VCaP (cell line): ENCODE data around the gene AIP.

Experiments
- H3K27ac ChIP-seq: fragments of 450-650 bp; 2 replicates; pipeline ENCODE4 v1.5.1; 2017
- CTCF ChIP-seq: fragments of 450-650 bp; conservative IDR thresholded peaks from 2 replicates; pipeline ENCODE4 v1.5.1; 2017; ENCODE audit warnings: mild to moderate bottlenecking, moderate library complexity

AIP gene

GRCh38 chr11:67441731-67442351, 41.0 kb upstream of the AIP start:
- TF ChIP-seq CTCF, result no peak
- peak overlapping the region; percentile 98 for H3K27ac ChIP-seq

GRCh38 chr11:67442504-67443404, 40.1 kb upstream of the AIP start:
- no peak for TF ChIP-seq CTCF
- H3K27ac ChIP-seq, result peak overlapping the region; percentile 98

- H3K27ac ChIP-seq, result no peak overlapping the region
- no peak for TF ChIP-seq CTCF
Observed at GRCh38 chr11:67445515-67445914, 37.3 kb upstream of the AIP start.

- no peak overlapping the region for H3K27ac ChIP-seq
- TF ChIP-seq CTCF, result no peak
Observed at GRCh38 chr11:67448220-67448609, 34.6 kb upstream of the AIP start.

GRCh38 chr11:67449116-67449844, 33.5 kb upstream of the AIP start:
- TF ChIP-seq CTCF, result no peak
- H3K27ac ChIP-seq, result no peak overlapping the region

- TF ChIP-seq CTCF, result no peak
- H3K27ac ChIP-seq, result peak overlapping the region; percentile 72
Observed at GRCh38 chr11:67450796-67451657, 31.8 kb upstream of the AIP start.
